A549 (cell line): ENCODE results near the gene YKT6. TPM values are rescaled to one million over a fixed set of nuclear protein-coding genes. Genes with fewer than 3 reads are reported as not detected.
"Not testable (repeated sequence)": the region's sequence is repeated elsewhere in the genome, so short reads cannot be mapped to it uniquely, and the experiment has no call there.

Experiments
- ATAC-seq, 2 experiments: fragments of 200-7000 bp in 1 of 2; fragments of >200 bp in 1 of 2; cut with Nextera tagmentation in 1 of 2; cut with Tn5 transposase in 1 of 2; 3 replicates each; pipeline versions ENCODE4 v1.8.0 to v1.9.1; 2018 to 2020; ENCODE audit warnings: mild to moderate bottlenecking in 1 of 2, moderate library complexity in 1 of 2
- CTCF ChIA-PET: fragments of 300-600 bp; sonication (Branson Sonifier 250); formaldehyde crosslinking; extraction: SDS; loops from one replicate; lab custom pipeline; 2021; ENCODE audit warnings: antibody characterized with exemption, inconsistent platforms; lab: Yijun Ruan, JAX
- POLR2A ChIA-PET: fragments of 350-600 bp; formaldehyde crosslinking; extraction: SDS; loops from one replicate; lab custom pipeline; 2021; ENCODE audit warnings: antibody characterized with exemption, inconsistent platforms; lab: Yijun Ruan, JAX
- DNase-seq, 2 experiments: peaks; one replicate each; pipeline versions ENCODE4 v3.0.0 to v3.0.0-alpha.2; 2011 to 2016; ENCODE audit warnings: low read depth in 1 of 2, low spot score in 1 of 2
- FAIRE-seq: peaks from 2 replicates; lab custom pipeline; 2011; peaks lifted over from hg19 to GRCh38; lab: Jason Lieb, UNC
- H3K27ac ChIP-seq, 2 experiments: fragments of >200 bp; sonication (Bioruptor Twin); formaldehyde crosslinking; 3 replicates each; pipeline ENCODE4 v1.5.1; 2016 to 2017
- H3K4me1 ChIP-seq: fragments of >200 bp; sonication (Bioruptor Twin); formaldehyde crosslinking; 3 replicates; pipeline ENCODE4 v1.6.1; 2016
- H3K4me2 ChIP-seq: fragments of >200 bp; sonication (Bioruptor Twin); formaldehyde crosslinking; 3 replicates; pipeline ENCODE4 v1.6.1; 2016
- H3K4me3 ChIP-seq: fragments of >200 bp; sonication (Bioruptor Twin); formaldehyde crosslinking; 3 replicates; pipeline ENCODE4 v1.5.1; 2016
- H3K9me3 ChIP-seq: fragments of >200 bp; sonication (Bioruptor Twin); formaldehyde crosslinking; 3 replicates; pipeline ENCODE4 v1.6.1; 2016
- EHMT2 ChIP-seq: fragments of 200-600 bp; sonication (generic); IDR thresholded peaks from 2 replicates; pipeline ENCODE4 v1.6.1; 2016; ENCODE audit warnings: antibody characterized with exemption, low read depth, mild to moderate bottlenecking, moderate library complexity
- ESRRA ChIP-seq: fragments of 150-350 bp; IDR thresholded peaks from 2 replicates; pipeline ENCODE4 v1.6.1; 2014; ENCODE audit warnings: mild to moderate bottlenecking, low read length, borderline replicate concordance
- FOSL2 ChIP-seq, 2 experiments: fragments of 450-650 bp in 1 of 2; fragments of >200 bp in 1 of 2; sonication (Bioruptor Twin) in 1 of 2; formaldehyde crosslinking; IDR thresholded peaks; 2 replicates each; pipeline versions ENCODE4 v1.5.0 to v1.6.1; 2016 to 2020; ENCODE audit warnings: mild to moderate bottlenecking in 1 of 2, moderate library complexity in 1 of 2
- FOXS1 ChIP-seq: fragments of 250-450 bp; sonication (Bioruptor Pico); IDR thresholded peaks from 2 replicates; pipeline ENCODE4 v1.5.0; 2020; ENCODE audit warnings: mild to moderate bottlenecking, moderate library complexity
- HOXA7 ChIP-seq: fragments of 250-450 bp; sonication (Bioruptor Pico); IDR thresholded peaks from 2 replicates; pipeline ENCODE4 v1.5.0; 2020; ENCODE audit warnings: mild to moderate bottlenecking, moderate library complexity
- HOXB5 ChIP-seq: fragments of 250-450 bp; sonication (Bioruptor Pico); IDR thresholded peaks from 2 replicates; pipeline ENCODE4 v1.5.0; 2020; ENCODE audit warnings: mild to moderate bottlenecking, moderate library complexity
- NR3C1 ChIP-seq: fragments of >200 bp; sonication (Bioruptor Twin); formaldehyde crosslinking; IDR thresholded peaks from 3 replicates; pipeline ENCODE4 v1.6.1; 2017
- POLR2A ChIP-seq: IDR thresholded peaks from 2 replicates; pipeline ENCODE4 v1.6.1; 2012; ENCODE audit warnings: mild to moderate bottlenecking, low read length
- SREBF2 ChIP-seq: fragments of 450-650 bp; IDR thresholded peaks from 2 replicates; pipeline ENCODE4 v1.6.1; 2014; ENCODE audit warnings: mild to moderate bottlenecking, moderate library complexity
- TP53 ChIP-seq: fragments of 250-450 bp; sonication (Bioruptor Pico); IDR thresholded peaks from 2 replicates; pipeline ENCODE4 v1.5.0; 2021; ENCODE audit warnings: mild to moderate bottlenecking, moderate library complexity
- ZC3H11A ChIP-seq: fragments of 450-650 bp; IDR thresholded peaks from 2 replicates; pipeline ENCODE4 v1.6.1; 2014; ENCODE audit warnings: antibody characterized with exemption, mild to moderate bottlenecking
- ZNF302 ChIP-seq: fragments of 250-450 bp; sonication (Bioruptor Pico); IDR thresholded peaks from 2 replicates; pipeline ENCODE4 v1.9.0; 2021; ENCODE audit warnings: inconsistent platforms, mild to moderate bottlenecking, moderate library complexity
- ZSCAN20 ChIP-seq: fragments of 250-450 bp; sonication (Bioruptor Pico); IDR thresholded peaks from 2 replicates; pipeline ENCODE4 v1.8.0; 2022; ENCODE audit warnings: mild to moderate bottlenecking, moderate library complexity
- WGBS: methylation state at CpG from one replicate; pipeline ENCODE4 v1.1.6; 2017; ENCODE audit errors: missing lambda C conversion rate; 5-methylcytosine and 5-hydroxymethylcytosine counted together
- polyA plus RNA-seq, 4 experiments: library from polyadenylated mRNA; depleted of rRNA in 3 of 4; stranded (reverse); fragments of >200 nt; fragmentation: RNase III in 1 of 4; extraction: RNeasy Plus Mini Kit Qiagen cat#74134 plus additional on column Dnase treatment in 1 of 4; gene quantifications; 2 replicates in 3 of 4; 3 replicates in 1 of 4; pipeline ENCODE4 v1.2.3, GENCODE V29; 2011 to 2017
- TF ChIP-seq, protein P1 (sequence below): fragments of >200 bp; sonication (Bioruptor Twin); formaldehyde crosslinking; IDR thresholded peaks from 3 replicates; pipeline ENCODE4 v1.5.1; 2016
- TF ChIP-seq, protein P2 (sequence below): fragments of 250-450 bp; sonication (Bioruptor Pico); IDR thresholded peaks from 2 replicates; pipeline ENCODE4 v1.5.0; 2020; ENCODE audit warnings: low read depth, mild to moderate bottlenecking, moderate library complexity
- TF ChIP-seq, protein P3 (sequence below): IDR thresholded peaks from 2 replicates; pipeline ENCODE4 v1.6.1; 2012

The YKT6 gene
- polyA plus RNA-seq, 2 of the 4 experiments (the other 2 are of a cell fraction): 113 to 130 TPM

DNA sequence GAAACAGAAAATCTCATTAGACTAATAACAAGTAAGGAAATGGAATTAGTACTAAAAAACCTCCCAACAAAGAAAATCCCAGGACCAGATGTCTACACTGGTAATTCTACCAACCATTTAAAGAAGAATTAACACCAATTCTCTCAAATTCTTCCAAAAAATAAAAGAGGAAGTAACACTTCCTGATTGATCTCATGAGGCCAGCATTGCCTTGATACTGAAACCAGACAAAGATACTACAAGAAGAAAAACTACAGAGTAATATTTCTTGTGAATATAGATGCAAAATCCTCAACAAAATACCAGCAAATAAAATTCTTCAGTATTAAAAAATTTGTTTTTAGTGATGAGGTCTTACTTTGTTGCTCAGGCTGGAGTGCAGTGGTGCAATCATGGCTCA is 32.9 kb upstream of the YKT6 start:
- Histone ChIP-seq H3K27ac (no peak overlapping the region), H3K4me2 (no peak overlapping the region), H3K4me3 (no peak overlapping the region), H3K4me1 (no peaks in the 10 kb centered on the region), H3K9me3 (no peaks in the 10 kb centered on the region)
- POLR2A ChIA-PET: no interaction called here
- ATAC-seq (no peak), FAIRE-seq (no peak), DNase-seq (no peak)
- CTCF ChIA-PET: interaction anchor here (1.3 kb wide), 1 partner anchor 26 kb away, joined by 3 read pairs; no protein-coding TSS in a partner anchor
- TF ChIP-seq POLR2A (no peak), ZSCAN20 (CRISPR knock-in tag) (no peak), TP53 (CRISPR knock-in tag) (no peak), SREBF2 (no peak), ESRRA (no peak), HOXA7 (CRISPR knock-in tag) (no peak), FOSL2 (IDR thresholded peaks at IDR 0.05) (no peak), FOSL2 (CRISPR knock-in tag; IDR thresholded peaks at IDR 0.05) (no peak), ZNF302 (no peak), EHMT2 (no peak), FOXS1 (no peak), ZC3H11A (no peak), HOXB5 (CRISPR knock-in tag) (no peak)
- TF ChIP-seq, protein P1, sequence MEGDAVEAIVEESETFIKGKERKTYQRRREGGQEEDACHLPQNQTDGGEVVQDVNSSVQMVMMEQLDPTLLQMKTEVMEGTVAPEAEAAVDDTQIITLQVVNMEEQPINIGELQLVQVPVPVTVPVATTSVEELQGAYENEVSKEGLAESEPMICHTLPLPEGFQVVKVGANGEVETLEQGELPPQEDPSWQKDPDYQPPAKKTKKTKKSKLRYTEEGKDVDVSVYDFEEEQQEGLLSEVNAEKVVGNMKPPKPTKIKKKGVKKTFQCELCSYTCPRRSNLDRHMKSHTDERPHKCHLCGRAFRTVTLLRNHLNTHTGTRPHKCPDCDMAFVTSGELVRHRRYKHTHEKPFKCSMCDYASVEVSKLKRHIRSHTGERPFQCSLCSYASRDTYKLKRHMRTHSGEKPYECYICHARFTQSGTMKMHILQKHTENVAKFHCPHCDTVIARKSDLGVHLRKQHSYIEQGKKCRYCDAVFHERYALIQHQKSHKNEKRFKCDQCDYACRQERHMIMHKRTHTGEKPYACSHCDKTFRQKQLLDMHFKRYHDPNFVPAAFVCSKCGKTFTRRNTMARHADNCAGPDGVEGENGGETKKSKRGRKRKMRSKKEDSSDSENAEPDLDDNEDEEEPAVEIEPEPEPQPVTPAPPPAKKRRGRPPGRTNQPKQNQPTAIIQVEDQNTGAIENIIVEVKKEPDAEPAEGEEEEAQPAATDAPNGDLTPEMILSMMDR: no peak
- TF ChIP-seq, protein P2, sequence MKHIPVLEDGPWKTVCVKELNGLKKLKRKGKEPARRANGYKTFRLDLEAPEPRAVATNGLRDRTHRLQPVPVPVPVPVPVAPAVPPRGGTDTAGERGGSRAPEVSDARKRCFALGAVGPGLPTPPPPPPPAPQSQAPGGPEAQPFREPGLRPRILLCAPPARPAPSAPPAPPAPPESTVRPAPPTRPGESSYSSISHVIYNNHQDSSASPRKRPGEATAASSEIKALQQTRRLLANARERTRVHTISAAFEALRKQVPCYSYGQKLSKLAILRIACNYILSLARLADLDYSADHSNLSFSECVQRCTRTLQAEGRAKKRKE (CRISPR knock-in tag): no peak

DNA sequence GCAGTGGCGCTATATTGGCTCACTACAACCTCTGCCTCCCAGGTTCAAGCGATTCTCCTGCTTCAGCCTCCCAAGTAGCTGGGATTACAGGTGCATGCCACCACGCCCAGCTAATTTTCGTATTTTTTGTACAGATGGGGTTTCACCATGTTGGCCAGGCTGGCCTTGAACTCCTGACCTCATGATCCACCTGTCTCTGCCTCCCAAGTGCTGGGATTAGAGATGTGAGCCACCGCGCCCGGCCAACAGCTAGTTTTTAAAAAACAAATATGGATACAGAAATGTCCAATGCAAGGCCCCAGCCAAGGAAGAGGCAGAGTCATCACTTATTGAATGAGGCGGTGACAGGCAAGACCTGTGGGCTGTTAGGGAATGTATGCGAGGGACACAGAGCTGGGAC is 28.9 kb upstream of the YKT6 start:
- H3K4me2 ChIP-seq, FAIRE-seq, H3K27ac ChIP-seq, H3K9me3 ChIP-seq, H3K4me3 ChIP-seq, DNase-seq, ATAC-seq, H3K4me1 ChIP-seq: not testable (repeated sequence)
- POLR2A ChIA-PET: interaction anchor here (0.6 kb wide), 1 partner anchor 207 kb away, joined by 3 read pairs; no protein-coding TSS in a partner anchor
- WGBS: 75% methylated on average over 9 of the region's 9 CpGs
- CTCF ChIA-PET: interaction anchor here (0.7 to 1.5 kb wide), 5 partner anchors 9 to 44 kb away, joined by 3 to 5 read pairs (median 3); no protein-coding TSS in a partner anchor

DNA sequence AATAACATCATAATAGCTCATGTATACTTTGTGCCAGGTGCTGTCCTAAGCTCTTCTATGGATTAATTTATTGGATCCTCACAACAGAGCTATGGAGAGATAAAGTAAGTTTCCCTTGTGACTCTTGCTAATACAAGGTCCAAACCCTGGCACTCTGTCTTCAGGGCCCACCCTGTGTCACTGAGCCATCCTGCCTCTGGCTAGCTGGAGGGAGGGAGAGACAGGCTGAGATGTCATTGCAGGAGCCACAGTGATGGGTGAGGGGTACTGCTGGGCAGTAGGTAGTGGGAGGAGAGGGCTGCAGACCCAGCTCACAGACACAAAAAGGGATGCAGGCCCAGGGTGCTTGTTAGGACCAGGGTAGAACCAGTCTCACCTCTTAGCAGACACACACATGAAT is 28.4 kb upstream of the YKT6 start:
- no peak overlapping the region for H3K4me3 ChIP-seq
- CTCF ChIA-PET: interaction anchor here (0.7 to 1.5 kb wide), 4 partner anchors 9 to 45 kb away, joined by 3 to 5 read pairs (median 4); no protein-coding TSS in a partner anchor
- H3K4me2 ChIP-seq: no peak overlapping the region

More for the DNA sequence above, 28.4 kb upstream of the YKT6 start:
- no peak for TF ChIP-seq NR3C1
- TF ChIP-seq, protein P2 (CRISPR knock-in tag): no peak
- TF ChIP-seq, protein P3, sequence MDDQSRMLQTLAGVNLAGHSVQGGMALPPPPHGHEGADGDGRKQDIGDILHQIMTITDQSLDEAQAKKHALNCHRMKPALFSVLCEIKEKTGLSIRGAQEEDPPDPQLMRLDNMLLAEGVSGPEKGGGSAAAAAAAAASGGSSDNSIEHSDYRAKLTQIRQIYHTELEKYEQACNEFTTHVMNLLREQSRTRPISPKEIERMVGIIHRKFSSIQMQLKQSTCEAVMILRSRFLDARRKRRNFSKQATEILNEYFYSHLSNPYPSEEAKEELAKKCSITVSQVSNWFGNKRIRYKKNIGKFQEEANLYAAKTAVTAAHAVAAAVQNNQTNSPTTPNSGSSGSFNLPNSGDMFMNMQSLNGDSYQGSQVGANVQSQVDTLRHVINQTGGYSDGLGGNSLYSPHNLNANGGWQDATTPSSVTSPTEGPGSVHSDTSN: no peak
- DNase-seq (no peak), ATAC-seq (no peak), FAIRE-seq (no peak)
- Histone ChIP-seq H3K4me1 (peaks cover 3% of the 10 kb centered on the region; the same call in 2 of the 3 replicates), H3K9me3 (no peaks in the 10 kb centered on the region), H3K27ac (no peak overlapping the region)
- POLR2A ChIA-PET: interaction anchor here (0.6 kb wide), 1 partner anchor 206 kb away, joined by 3 read pairs; no protein-coding TSS in a partner anchor
